ENCODE data around the gene GSG1L. TPM values are rescaled to one million over a fixed set of nuclear protein-coding genes. Genes with fewer than 3 reads are reported as not detected.

Gene GSG1L
- total RNA-seq, 2 experiments from 2014 or later, result not detected

- Mint-ChIP-seq H3K4me3 (no peak overlapping the region), H3K36me3 (ENCODE audit: low read depth) (no peaks in the 10 kb centered on the region), H3K4me1 (peaks cover 4% of the 10 kb centered on the region), H3K9me3 (ENCODE audit: low read depth) (no peaks in the 10 kb centered on the region), H3K27ac (no peak overlapping the region), H3K27me3 (peaks cover 22% of the 10 kb centered on the region)
- CTCF ChIA-PET, result no interaction called here
- POLR2A ChIA-PET, result no interaction called here
- intact Hi-C loops (cut with DNase I, micrococcal nuclease), result no loop called here
- ATAC-seq (no peak), DNase-seq (no peak)
Measured at GRCh38 chr16:27802664-27803439, 260.7 kb downstream of the GSG1L start.

- Mint-ChIP-seq H3K27me3 (peaks cover 25% of the 10 kb centered on the region), H3K4me1 (peaks cover 4% of the 10 kb centered on the region), H3K4me3 (no peak overlapping the region), H3K27ac (no peak overlapping the region), H3K9me3 (ENCODE audit: low read depth) (no peaks in the 10 kb centered on the region), H3K36me3 (ENCODE audit: low read depth) (no peaks in the 10 kb centered on the region)
- CTCF ChIA-PET, result interaction anchor here (0.6 kb wide), 2 partner anchors 248 to 1647 kb away, joined by 3 read pairs; no protein-coding TSS in a partner anchor
- POLR2A ChIA-PET, result no interaction called here
- intact Hi-C loops (cut with DNase I, micrococcal nuclease), result no loop called here
- no peak for ATAC-seq
- no peak for DNase-seq
Measured at GRCh38 chr16:27801289-27801945, 262.1 kb downstream of the GSG1L start.

GRCh38 chr16:27800817-27801216 lies 262.7 kb downstream of the GSG1L start:
- Mint-ChIP-seq H3K27me3 (peaks cover 22% of the 10 kb centered on the region), H3K9me3 (ENCODE audit: low read depth) (no peaks in the 10 kb centered on the region), H3K36me3 (ENCODE audit: low read depth) (no peaks in the 10 kb centered on the region), H3K4me3 (no peak overlapping the region), H3K4me1 (peaks cover 4% of the 10 kb centered on the region), H3K27ac (no peak overlapping the region)
- POLR2A ChIA-PET, result no interaction called here
- intact Hi-C loops (cut with DNase I, micrococcal nuclease), result no loop called here
- no peak for ATAC-seq
- no peak for DNase-seq
- CTCF ChIA-PET, result interaction anchor here (0.6 kb wide), 2 partner anchors 249 to 1647 kb away, joined by 3 read pairs; no protein-coding TSS in a partner anchor

GRCh38 chr16:27799896-27800295 lies 263.6 kb downstream of the GSG1L start:
- DNase-seq, result no peak
- Mint-ChIP-seq H3K36me3 (ENCODE audit: low read depth) (no peaks in the 10 kb centered on the region), H3K27ac (no peak overlapping the region), H3K27me3 (peaks cover 24% of the 10 kb centered on the region), H3K4me3 (no peak overlapping the region), H3K4me1 (peaks cover 4% of the 10 kb centered on the region), H3K9me3 (ENCODE audit: low read depth) (no peaks in the 10 kb centered on the region)
- ChIA-PET CTCF (no interaction called here), POLR2A (interaction anchor here (0.7 kb wide), 1 partner anchor 524 kb away, joined by 3 read pairs; no protein-coding TSS in a partner anchor)
- intact Hi-C loops (cut with DNase I, micrococcal nuclease), result no loop called here
- no peak for ATAC-seq

GRCh38 chr16:27798241-27798640 lies 265.3 kb downstream of the GSG1L start:
- intact Hi-C loops (cut with DNase I, micrococcal nuclease), result no loop called here
- H3K4me3 Mint-ChIP-seq, result no peak overlapping the region
- POLR2A ChIA-PET, result no interaction called here
- CTCF ChIA-PET, result no interaction called here
- ATAC-seq (no peak), DNase-seq (no peak)
- no peak overlapping the region for H3K27ac Mint-ChIP-seq
- H3K36me3 Mint-ChIP-seq (ENCODE audit: low read depth), result no peaks in the 10 kb centered on the region
- no peaks in the 10 kb centered on the region for H3K4me1 Mint-ChIP-seq
- no peaks in the 10 kb centered on the region for H3K9me3 Mint-ChIP-seq (ENCODE audit: low read depth)
- H3K27me3 Mint-ChIP-seq, result peaks cover 14% of the 10 kb centered on the region

- no peaks in the 10 kb centered on the region for H3K36me3 Mint-ChIP-seq (ENCODE audit: low read depth)
- CTCF ChIA-PET, result interaction anchor here (0.6 kb wide), 1 partner anchor 21 kb away, joined by 3 read pairs; no protein-coding TSS in a partner anchor
- no peaks in the 10 kb centered on the region for H3K4me1 Mint-ChIP-seq
- DNase-seq (peak; percentile 56), ATAC-seq (no peak)
- H3K27me3 Mint-ChIP-seq, result peaks cover 10% of the 10 kb centered on the region
- H3K27ac Mint-ChIP-seq, result no peak overlapping the region
- POLR2A ChIA-PET, result no interaction called here
- no peak overlapping the region for H3K4me3 Mint-ChIP-seq
- H3K9me3 Mint-ChIP-seq (ENCODE audit: low read depth), result no peaks in the 10 kb centered on the region
- intact Hi-C loops (cut with DNase I, micrococcal nuclease), result no loop called here
Measured at GRCh38 chr16:27795992-27796614, 267.4 kb downstream of the GSG1L start.

- POLR2A ChIA-PET, result no interaction called here
- no peak for DNase-seq
- H3K4me1 Mint-ChIP-seq, result no peaks in the 10 kb centered on the region
- peaks cover 6% of the 10 kb centered on the region for H3K27me3 Mint-ChIP-seq
- no peak overlapping the region for H3K4me3 Mint-ChIP-seq
- CTCF ChIA-PET, result no interaction called here
- no peaks in the 10 kb centered on the region for H3K36me3 Mint-ChIP-seq (ENCODE audit: low read depth)
- H3K9me3 Mint-ChIP-seq (ENCODE audit: low read depth), result no peaks in the 10 kb centered on the region
- ATAC-seq, result no peak
- intact Hi-C loops (cut with DNase I, micrococcal nuclease), result no loop called here
- H3K27ac Mint-ChIP-seq, result no peak overlapping the region
Measured at GRCh38 chr16:27793249-27793622, 270.3 kb downstream of the GSG1L start.

GRCh38 chr16:27792486-27793248 lies 270.8 kb downstream of the GSG1L start:
- ChIA-PET POLR2A (no interaction called here), CTCF (no interaction called here)
- no peak overlapping the region for H3K27ac Mint-ChIP-seq
- intact Hi-C loops (cut with DNase I, micrococcal nuclease), result no loop called here
- no peaks in the 10 kb centered on the region for H3K36me3 Mint-ChIP-seq (ENCODE audit: low read depth)
- H3K27me3 Mint-ChIP-seq, result peaks cover 6% of the 10 kb centered on the region
- H3K4me3 Mint-ChIP-seq, result no peak overlapping the region
- ATAC-seq (no peak), DNase-seq (no peak)
- no peaks in the 10 kb centered on the region for H3K9me3 Mint-ChIP-seq (ENCODE audit: low read depth)
- no peaks in the 10 kb centered on the region for H3K4me1 Mint-ChIP-seq

- Mint-ChIP-seq H3K9me3 (ENCODE audit: low read depth) (no peaks in the 10 kb centered on the region), H3K4me3 (no peak overlapping the region), H3K4me1 (no peaks in the 10 kb centered on the region), H3K27ac (no peak overlapping the region), H3K27me3 (peaks cover 4% of the 10 kb centered on the region), H3K36me3 (ENCODE audit: low read depth) (no peaks in the 10 kb centered on the region)
- no peak for ATAC-seq
- CTCF ChIA-PET, result no interaction called here
- intact Hi-C loops (cut with DNase I, micrococcal nuclease), result no loop called here
- no peak for DNase-seq
- POLR2A ChIA-PET, result no interaction called here
Measured at GRCh38 chr16:27791404-27791719, 272.2 kb downstream of the GSG1L start.

GRCh38 chr16:27790546-27791403 lies 272.7 kb downstream of the GSG1L start:
- ChIA-PET CTCF (no interaction called here), POLR2A (no interaction called here)
- Mint-ChIP-seq H3K36me3 (ENCODE audit: low read depth) (no peaks in the 10 kb centered on the region), H3K27me3 (peaks cover 2% of the 10 kb centered on the region), H3K4me3 (no peak overlapping the region), H3K9me3 (ENCODE audit: low read depth) (no peaks in the 10 kb centered on the region), H3K27ac (no peak overlapping the region), H3K4me1 (no peaks in the 10 kb centered on the region)
- intact Hi-C loops (cut with DNase I, micrococcal nuclease), result no loop called here
- ATAC-seq (no peak), DNase-seq (no peak)

All from activated CD4-positive, alpha-beta T cell treated with anti-CD3 and anti-CD28 coated beads for 36 hours (primary cell).